NCI-H748 treated with DMSO at 0.1 percent for 48 hours (cell line): ENCODE measurements around the gene EMC9.

Experiments
- DNase-seq: peaks from one replicate; lab custom pipeline; 2025; lab: John Stamatoyannopoulos, UW

EMC9 gene

DNA sequence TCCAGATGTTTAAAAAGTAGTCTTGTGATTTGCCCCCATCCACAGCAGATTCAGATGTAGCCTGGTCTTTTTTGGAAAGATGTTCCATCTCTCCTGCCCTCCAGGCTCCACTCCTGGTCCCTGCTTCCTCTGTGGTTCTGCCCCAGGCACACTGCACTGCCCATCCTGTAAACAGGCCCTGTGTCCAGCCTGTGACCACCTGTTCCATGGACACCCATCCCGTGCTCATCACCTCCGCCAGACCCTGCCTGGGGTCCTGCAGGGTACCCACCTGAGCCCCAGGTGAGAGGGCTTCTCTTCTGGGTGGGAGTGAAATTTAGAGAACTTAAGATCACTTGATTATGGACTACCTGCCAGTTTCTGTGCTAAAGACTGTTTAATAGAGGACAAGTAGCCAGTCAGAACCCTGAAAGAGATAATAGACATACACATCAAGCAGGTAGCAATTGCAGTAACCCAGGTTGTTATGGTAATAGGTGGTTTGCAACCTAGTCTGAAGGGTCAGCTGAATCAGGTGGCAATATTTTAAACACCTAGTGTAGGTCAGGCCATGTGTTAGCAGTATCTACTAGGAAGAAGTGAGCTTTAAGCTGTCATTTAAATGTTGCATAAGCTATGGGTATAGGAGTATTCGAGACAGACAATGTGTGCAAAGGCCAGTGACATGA is 8.0 kb upstream of the EMC9 start:
- no peak for DNase-seq

DNA sequence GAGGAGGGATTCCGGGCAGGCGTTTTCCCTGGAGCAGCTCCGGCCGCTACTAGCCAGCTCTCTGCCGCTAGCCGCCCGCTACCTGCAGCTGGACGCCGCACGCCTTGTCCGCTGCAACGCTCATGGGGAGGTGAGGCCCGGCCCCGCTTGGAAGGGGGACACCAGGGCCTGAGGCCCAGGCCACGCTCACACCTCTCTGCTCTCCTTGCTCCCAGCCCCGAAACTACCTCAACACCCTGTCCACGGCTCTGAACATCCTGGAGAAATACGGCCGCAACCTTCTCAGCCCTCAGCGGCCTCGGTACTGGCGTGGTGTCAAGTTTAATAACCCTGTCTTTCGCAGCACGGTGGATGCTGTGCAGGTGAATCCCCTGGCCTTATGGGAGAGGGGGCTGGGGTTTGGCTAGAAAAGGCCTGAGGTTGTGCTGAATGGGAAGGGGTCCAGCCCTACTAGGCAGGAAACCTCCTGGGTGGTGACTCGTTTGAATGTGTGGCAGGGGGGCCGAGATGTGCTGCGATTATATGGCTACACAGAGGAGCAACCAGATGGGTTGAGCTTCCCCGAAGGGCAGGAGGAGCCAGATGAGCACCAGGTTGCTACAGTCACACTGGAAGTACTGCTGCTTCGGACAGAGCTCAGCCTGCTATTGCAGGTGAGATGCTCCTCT is 6.5 kb upstream of the EMC9 start:
- DNase-seq = no peak

DNA sequence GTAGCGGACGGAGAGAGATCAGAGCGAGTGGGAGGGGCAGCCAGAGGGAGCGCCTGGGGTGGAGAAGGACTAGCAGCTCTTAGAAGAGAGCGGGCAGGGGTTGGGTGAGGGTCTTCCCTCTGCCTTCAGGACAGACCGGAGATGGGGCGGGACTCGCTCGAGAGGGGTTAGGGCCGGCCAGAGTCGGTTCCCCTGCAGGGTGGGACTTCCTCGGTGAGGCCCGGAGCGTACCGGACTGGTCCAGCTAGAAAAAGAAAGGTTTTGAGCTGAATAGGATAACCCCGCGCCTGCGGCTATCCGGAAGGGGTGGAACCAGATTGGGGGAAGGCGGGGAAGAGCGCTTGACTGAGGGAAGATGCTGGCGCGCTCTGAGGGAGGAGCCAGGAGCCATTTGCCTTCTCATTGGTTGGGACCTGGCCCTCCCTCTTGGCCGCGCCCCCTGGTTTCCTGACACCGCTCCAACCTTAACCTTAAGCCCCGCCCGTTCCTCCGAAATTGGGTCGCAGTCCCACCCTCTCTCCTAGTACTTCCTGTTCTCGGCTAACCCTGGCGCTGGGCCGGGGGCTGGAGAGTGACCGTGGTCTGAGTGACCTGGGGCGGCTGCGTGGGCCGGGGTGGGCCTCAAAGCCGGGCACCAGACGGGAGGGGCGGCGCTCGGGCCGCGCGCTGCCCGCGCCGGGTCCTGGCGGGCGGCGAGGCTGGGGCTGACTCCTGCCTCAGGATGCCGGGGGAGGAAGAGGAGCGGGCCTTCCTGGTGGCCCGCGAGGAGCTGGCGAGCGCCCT is 5.8 kb upstream of the EMC9 start, which contains the start of gene RNF31:
RNF31 (plus strand) TSS at position 521 of the 783 bp plus-strand sequence; CDS start at position 722, 201 bp downstream.
- DNase-seq = peak; percentile 96

DNA sequence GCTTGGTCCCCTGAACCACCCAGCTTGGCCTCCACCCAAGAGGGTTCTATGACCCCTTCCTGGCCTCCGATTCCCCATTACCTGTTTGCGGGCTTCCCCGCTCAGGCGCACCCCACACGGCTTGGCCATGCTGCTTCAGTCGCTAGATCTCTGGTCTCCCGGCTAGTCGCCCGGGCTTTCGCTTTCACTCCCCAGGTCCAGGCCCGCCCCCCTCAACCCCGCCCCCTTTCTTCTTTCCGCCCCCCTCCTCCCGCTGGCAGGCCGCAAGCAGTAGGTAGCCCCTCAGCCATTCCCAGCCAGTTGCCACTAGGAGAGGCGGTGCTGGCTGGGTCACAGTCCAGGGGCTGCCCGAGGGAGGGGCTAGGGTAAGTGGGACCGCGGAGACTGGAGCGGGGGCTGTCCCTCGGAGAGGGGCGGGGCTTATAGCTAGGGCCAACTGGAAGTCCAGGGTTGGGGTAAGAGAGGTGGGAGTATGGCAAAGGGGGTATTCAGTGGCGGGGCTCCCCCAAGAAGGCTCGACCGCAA is 5.1 kb upstream of the EMC9 start, which contains the start of gene PSME2:
PSME2 (minus strand) TSS at position 158 of the 525 bp plus-strand sequence; CDS start at position 129, 29 bp downstream.
- peak; percentile 96 for DNase-seq

DNA sequence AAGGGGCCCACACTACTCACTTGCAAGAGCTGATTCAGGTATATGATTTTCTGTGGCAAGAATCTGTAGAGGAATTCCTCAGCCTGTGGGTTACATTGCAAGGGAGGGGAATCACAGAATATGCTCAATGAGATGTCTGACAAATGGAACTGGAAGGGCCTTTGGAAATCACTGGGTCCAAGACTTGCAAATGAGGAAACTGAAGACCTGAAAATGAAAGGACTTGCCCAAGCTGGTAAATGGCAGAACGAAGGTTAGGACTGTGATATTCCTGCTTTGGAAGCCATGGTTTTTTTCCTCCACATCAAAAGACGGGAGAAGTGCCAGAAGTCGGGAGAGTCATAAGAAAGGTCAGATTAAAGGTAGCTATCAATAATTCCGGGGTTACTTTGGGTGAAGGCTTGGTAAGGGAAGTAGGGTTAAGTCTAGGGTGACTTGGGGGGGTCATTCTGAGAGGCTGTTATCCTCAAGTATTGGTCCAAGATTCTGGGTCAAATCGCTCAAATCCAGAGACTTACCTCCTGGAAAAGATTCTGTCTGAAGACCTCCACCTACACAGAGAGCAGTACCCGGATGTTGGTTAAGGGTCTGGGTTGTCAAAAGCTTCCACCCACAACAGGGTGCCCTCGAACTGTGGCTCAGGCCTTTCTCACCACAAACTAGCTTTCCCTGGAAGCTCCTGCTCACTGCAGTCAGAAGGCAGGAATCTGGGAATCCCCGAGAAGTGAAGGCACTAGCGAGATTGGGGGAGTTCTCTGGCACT is 4.5 kb upstream of the EMC9 start:
- DNase-seq = no peak

DNA sequence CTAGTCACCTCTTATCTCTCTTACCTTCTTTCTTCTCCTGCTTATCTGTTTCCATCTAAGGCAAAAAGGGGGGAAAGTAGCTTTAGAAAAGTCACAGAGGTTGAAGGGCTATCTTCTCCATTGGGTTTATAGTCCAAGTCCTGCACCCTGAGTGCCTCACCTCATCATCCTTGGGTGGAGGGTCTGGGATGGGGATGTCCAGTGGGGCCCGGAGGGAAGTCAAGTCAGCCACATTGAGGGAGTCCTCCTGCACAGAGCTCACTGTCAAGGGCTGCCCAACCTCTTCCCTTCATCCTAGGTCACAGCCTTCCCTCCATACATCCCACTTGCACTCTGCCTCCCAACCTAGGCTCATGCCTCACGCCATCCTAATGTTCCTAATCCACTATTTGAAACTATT is 3.8 kb upstream of the EMC9 start:
- DNase-seq = no peak

DNA sequence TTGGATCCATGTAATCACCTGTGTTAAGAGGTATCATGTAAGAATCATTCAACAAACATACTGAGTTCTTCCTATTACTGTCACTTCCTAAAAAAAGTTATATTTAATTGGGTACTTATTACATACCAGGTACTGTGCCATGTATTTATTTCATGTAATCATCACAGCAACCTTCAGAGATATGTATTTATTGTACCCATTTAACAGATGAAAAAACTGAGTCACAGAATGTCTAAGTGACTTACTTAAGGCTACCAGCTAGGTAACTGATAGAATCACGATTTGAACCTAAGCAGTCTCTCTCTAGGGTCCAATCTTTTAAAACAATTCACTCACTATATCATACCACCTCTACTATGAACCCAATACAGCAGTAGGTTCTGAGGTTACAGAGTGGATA is 3.1 kb upstream of the EMC9 start:
- DNase-seq = no peak

DNA sequence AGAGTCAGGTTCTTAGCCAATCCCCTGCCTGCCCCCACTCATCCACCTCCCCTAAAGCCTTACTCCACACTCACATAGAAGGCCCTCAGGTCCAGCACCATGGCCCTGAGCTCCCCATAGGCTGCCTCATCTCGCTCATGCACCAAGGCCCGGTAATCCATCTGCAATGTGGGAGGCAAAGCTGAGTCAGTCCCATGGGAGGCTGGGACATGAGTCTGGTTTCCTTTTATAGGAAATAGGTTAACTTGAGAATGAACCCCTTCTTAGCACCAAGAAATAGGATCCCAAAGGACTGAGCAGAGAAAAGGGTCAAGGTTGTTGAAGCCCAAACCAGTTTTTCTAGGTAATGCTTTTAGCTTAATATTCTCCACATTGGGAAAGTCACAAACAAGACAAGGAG is 2.1 kb upstream of the EMC9 start:
- DNase-seq = no peak

DNA sequence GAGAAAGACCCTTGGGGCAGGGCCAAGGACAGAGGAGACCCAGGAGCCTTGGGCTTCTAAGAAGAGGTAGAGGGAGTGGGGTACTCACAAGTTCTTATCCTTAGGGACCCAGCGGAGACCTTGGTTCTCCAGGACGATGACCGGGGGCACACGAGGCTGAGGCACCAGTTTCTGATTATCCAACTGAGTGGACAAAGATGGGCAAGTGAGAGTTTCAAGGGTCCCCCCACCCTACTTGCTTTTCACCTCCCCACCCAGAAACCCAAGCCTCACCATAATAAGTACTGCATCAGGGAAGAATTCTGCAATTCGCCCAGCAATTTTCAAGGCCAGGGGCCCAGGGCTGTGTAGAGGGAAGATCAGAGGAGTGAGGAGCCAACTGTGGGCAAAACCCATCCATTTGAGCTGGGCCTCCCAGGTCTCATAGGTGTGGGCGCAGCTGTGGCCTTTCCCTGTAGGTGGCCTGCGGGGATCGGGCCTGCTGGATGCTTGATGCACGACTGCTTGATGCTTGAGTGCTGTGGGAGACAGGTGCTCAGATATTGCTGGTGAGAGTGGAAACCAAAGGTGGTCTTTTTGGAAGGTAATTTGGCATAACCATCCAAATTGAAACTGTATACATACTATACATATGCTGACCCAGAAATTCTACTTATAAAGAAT is 2.0 kb downstream of the EMC9 start:
- DNase-seq = no peak

DNA sequence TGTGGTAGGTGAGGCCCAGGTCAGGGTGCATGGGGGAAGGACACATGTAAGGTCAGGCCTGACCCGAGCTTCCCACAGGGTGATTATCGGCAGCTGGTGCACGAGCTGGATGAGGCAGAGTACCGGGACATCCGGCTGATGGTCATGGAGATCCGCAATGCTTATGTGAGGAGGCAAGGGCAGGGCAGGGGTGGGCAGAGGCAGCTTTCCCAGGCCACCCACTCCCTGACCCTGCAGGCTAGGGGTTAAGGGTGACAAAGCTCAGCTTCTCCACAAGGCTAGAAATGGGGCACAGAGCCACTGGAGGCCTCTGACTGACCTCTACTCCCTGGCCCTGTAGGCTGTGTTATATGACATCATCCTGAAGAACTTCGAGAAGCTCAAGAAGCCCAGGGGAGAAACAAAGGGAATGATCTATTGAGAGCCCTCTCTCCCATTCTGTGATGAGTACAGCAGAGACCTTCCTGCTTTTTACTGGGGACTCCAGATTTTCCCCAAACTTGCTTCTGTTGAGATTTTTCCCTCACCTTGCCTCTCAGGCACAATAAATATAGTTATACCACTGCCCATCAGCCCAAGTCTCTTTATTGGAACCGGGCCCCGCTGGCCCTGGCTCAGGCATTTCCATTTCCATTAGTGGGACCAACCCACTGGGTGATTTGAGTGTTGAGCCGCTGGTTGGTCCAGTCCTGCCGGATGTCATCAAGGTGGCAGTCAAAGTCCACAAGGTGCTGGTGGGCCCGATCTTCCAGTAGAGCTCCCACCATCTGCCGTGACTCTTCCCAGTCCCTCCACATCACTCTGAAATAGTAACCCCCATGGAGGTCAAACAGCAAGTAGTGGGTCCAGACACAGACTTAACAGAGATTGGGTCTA is 2.8 kb downstream of the EMC9 start:
- no peak for DNase-seq

DNA sequence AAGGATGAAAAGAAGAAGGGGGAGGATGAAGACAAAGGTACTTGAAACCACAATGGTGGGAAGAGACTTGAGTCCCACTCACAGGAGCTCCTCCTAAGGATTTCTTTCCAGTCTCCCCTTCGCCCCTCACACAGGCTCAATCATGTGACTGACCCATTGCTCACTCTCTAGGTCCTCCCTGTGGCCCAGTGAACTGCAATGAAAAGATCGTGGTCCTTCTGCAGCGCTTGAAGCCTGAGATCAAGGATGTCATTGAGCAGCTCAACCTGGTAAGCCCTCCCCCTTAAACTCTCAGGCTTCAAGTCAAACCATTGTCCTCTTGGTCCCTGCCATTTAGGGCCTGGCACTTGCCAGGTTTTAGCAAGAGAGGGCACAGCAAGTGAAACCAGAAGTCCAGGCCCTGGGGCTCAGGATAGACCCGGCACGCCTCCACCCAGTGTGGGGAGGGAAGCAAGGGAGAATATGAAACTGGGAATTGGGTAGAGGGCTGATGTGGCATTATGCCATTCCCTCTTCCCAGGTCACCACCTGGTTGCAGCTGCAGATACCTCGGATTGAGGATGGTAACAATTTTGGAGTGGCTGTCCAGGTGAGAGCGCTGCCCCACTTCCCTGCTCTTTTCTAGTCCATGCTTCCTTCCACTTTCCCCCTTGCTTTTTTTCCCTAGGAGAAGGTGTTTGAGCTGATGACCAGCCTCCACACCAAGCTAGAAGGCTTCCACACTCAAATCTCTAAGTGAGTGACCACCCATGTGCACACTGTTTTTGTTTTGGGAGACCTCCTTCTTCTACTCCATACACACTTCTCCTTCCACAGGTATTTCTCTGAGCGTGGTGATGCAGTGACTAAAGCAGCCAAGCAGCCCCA is 3.6 kb downstream of the EMC9 start:
- no peak for DNase-seq

DNA sequence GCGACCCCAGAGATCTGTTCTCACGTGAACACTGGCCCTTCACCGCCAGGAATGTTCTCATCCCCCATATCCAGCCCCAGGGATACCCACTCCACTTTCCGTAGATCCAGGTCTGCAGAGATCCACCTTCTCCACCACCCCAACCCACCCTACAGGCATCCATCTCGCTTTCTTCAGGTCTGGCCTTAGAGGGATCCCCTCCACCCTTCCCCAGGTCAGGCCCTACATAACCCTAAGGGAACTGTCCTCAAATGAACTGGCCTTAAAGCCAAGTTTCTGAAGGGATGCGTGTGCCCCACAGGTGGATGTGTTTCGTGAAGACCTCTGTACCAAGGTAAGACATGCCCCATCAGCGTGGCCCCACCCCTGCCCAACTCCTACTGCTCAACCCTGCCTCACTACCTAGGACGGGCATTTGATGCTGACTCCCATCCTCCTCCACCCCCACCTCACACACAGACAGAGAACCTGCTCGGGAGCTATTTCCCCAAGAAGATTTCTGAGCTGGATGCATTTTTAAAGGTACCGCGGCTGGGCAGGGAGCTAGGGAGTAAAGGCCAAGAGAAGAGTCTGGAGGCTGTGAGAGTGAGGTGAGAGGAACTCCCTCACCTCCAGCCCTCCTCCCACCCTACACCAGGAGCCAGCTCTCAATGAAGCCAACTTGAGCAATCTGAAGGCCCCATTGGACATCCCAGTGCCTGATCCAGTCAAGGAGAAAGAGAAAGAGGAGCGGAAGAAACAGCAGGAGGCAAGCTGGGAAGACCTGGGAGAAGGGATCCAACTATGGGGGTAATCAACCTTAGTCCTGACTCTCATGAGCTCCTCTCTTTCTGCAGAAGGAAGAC is 4.5 kb downstream of the EMC9 start:
- DNase-seq = no peak

DNA sequence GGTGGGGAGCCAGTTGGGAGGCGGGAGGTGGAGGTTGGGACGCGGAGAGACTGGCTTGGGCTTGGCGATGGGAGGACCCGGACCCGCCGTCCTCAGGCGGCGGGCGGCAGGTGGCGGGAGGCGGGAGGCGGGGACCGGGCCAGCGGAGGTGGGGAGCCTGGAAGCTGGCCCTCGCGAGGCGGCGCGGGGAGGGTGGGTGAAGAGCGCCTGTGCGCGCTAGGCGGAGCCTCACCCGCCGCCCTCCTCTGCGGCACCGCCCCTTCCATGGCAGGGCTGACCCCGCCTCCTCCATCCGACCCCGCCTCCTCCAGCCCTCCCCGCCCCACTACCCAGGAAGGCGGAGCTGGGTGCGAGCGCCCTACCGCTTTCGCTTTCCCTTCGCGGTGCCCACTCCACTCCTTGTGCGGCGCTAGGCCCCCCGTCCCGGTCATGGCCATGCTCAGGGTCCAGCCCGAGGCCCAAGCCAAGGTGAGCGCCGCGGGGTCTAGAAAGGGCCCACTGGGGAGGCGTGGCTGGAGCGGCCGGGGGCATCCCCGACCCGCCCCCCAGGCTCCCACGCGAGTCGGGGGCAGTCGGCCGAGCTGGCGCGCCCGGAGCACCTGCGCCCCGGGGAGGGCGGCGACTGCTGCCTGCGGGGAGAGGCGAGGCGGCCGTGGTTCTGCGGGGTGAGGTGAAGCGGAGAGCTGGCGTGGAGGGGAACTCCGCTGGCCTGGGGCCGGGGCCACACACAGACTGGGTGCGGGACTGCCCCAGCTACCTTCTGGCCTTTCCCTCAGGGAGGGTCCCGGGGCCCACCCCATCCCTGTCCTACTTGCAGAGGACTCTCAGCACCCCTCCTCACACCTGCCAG is 5.3 kb downstream of the EMC9 start, which contains the start of gene PSME1:
PSME1 (plus strand) TSS at position 361 of the 850 bp plus-strand sequence; CDS start at position 430, 69 bp downstream.
- peak; percentile 73 for DNase-seq

DNA sequence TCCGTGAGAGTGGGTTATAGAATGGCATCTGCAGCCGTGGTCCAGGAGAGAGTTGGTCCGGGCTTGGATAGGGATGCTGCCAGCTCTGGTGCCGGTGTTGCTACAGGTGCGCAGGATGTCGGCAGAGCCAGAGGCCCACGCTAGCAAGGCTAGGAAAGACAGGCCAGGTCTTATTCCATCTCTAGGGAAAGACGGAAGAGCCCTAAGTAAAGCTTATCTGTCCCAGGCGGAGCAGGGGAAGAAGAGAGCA is 5.9 kb downstream of the EMC9 start:
- DNase-seq = no peak

DNA sequence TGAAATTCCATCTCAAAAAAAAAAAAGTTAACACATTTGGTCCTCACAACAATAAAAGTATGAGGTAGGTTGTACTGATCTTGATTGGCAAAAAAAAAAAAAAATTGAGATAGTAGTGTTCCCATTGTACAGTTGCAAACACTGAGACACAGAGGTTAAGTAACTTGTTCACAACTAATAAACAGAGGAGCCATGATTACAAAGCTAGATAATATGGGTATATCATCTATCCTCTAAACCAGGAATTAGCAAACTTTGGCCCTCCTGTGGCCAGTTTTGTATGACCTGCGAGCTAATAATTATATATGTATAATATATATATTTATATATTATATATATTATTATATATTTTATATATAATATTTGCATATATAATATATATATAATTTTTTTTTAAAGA is 7.7 kb downstream of the EMC9 start:
- no peak for DNase-seq

DNA sequence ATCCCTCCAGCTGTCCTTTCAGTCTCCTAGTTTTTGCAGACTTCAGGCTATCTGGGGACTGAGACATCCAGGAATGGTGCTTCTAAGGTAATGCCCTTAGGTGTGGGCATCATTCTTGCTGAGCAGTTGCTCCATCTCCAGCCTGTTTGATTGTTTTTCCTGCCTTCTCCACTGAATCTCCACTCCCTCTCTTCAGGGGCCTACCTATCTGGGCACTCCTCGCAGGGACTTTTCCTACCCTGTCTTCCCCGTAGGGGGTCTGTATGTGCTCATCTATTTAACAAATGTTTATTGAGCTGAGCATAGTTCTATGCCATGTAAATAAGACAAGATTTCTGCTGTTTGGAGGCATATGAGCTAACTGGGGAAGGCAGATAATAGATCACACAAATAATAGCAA is 8.4 kb downstream of the EMC9 start:
- DNase-seq = no peak

DNA sequence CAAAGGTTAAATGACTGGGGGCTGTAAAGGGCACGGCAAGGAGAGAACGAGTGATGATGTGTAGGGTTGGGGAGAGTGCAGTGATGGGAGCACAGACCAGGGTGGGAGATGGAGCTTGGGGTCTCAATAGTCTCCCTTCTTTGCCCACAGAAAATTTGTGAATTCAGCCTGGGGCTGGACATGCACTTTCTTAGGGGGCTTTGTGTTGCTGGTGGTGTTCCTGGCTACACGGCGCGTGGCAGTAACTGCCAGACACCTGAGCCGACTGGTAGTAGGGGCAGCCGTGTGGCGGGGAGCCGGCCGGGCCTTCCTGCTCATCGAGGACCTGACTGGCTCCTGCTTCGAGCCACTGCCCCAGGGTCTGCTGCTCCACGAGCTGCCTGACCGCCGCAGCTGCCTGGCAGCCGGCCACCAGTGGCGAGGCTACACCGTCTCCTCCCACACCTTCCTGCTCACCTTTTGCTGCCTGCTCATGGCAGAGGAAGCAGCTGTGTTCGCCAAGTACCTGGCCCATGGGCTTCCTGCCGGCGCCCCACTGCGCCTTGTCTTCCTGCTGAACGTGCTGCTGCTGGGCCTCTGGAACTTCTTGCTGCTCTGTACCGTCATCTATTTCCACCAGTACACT is 9.2 kb downstream of the EMC9 start:
- no peak for DNase-seq
